ENCODE data around the gene ANGPT4. TPM values are rescaled to one million over a fixed set of nuclear protein-coding genes. Genes with fewer than 3 reads are reported as not detected.

Gene ANGPT4
- total and polyA plus RNA-seq, 10 of the 15 experiments (the other 5 are each of a cell fraction or from before 2014, with no cell fraction given), result 0.01 to 0.16 TPM; not detected in 8

GRCh38 chr20:860891-861290, 55.2 kb downstream of the ANGPT4 start:
- Histone ChIP-seq H3K4me1 (ENCODE audit: control insufficient read depth, insufficient read depth, low read length) (peaks cover 12% of the 10 kb centered on the region), H2AFZ (ENCODE audit: control insufficient read depth, low read depth, low read length) (no peak overlapping the region), H3K9ac (ENCODE audit: control insufficient read depth, insufficient read depth, low read length) (no peak overlapping the region), H3K79me2 (ENCODE audit: control insufficient read depth, insufficient read depth, low read length) (no peaks in the 10 kb centered on the region), H3K36me3 (ENCODE audit: control insufficient read depth in 2 of 2, insufficient read depth in 2 of 2, low read length in 1 of 2) (no peaks in the 10 kb centered on the region), H3K27ac (ENCODE audit: control insufficient read depth, insufficient read depth) (no peak overlapping the region), H3K9me3 (replicated peaks; ENCODE audit: control insufficient read depth, insufficient read depth, low read length) (no peaks in the 10 kb centered on the region), H3K4me2 (ENCODE audit: control insufficient read depth, insufficient read depth) (no peak overlapping the region), H3K27me3 (replicated peaks in 1 of 2; ENCODE audit: control insufficient read depth in 2 of 2, insufficient read depth in 2 of 2, low read length in 1 of 2) (no peaks in the 10 kb centered on the region), H3K4me3 (no peak overlapping the region), H4K20me1 (ENCODE audit: control insufficient read depth, insufficient read depth) (no peaks in the 10 kb centered on the region)
- no TSS peak for BruUV-seq (replicated peaks)
- ATAC-seq (no peak), DNase-seq (ENCODE audit: low read depth, low spot score) (no peak), FAIRE-seq (no peak)
- in situ Hi-C loops (cut with MboI) (no loop called here), intact Hi-C loops (cut with micrococcal nuclease; ENCODE audit: unreplicated experiment) (loop anchor here (5.0 kb wide), 1 partner anchor 44 kb away; no protein-coding TSS in a partner anchor)
- ChIA-PET POLR2A (no interaction called here), CTCF (no interaction called here), SMC1A (ENCODE audit: uncharacterized antibody, unreplicated experiment) (no interaction called here), RAD21 (ENCODE audit: unreplicated experiment) (no interaction called here)
- WGBS (ENCODE audit: insufficient coverage, insufficient replicate concordance, low lambda C conversion rate, missing lambda C conversion rate), result 95% methylated on average over 2 of the region's 2 CpGs
- no peak for TF ChIP-seq BHLHE40 (IDR thresholded peaks at IDR 0.05; ENCODE audit: borderline replicate concordance in 1 of 2, low read depth in 2 of 2, low read length in 1 of 2)
- TF ChIP-seq, protein P1, sequence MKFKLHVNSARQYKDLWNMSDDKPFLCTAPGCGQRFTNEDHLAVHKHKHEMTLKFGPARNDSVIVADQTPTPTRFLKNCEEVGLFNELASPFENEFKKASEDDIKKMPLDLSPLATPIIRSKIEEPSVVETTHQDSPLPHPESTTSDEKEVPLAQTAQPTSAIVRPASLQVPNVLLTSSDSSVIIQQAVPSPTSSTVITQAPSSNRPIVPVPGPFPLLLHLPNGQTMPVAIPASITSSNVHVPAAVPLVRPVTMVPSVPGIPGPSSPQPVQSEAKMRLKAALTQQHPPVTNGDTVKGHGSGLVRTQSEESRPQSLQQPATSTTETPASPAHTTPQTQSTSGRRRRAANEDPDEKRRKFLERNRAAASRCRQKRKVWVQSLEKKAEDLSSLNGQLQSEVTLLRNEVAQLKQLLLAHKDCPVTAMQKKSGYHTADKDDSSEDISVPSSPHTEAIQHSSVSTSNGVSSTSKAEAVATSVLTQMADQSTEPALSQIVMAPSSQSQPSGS (IDR thresholded peaks at IDR 0.05; ENCODE audit: low read length), result no peak
- no peak for TF ChIP-seq RBBP5 (conservative IDR thresholded peaks at IDR 0.05)
- no peak for TF ChIP-seq RFX5 (IDR thresholded peaks at IDR 0.05; ENCODE audit: low read depth, low read length)
- TF ChIP-seq E2F4 (IDR thresholded peaks at IDR 0.05; ENCODE audit: low read depth, low read length), result no peak
- no peak for TF ChIP-seq JUND (IDR thresholded peaks at IDR 0.05; ENCODE audit: low read depth, low read length)
- TF ChIP-seq, protein P2, sequence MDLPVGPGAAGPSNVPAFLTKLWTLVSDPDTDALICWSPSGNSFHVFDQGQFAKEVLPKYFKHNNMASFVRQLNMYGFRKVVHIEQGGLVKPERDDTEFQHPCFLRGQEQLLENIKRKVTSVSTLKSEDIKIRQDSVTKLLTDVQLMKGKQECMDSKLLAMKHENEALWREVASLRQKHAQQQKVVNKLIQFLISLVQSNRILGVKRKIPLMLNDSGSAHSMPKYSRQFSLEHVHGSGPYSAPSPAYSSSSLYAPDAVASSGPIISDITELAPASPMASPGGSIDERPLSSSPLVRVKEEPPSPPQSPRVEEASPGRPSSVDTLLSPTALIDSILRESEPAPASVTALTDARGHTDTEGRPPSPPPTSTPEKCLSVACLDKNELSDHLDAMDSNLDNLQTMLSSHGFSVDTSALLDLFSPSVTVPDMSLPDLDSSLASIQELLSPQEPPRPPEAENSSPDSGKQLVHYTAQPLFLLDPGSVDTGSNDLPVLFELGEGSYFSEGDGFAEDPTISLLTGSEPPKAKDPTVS (IDR thresholded peaks at IDR 0.05; ENCODE audit: low read depth, low read length), result no peak
